IMR-90 (cell line): ENCODE results near the gene PLBD2.

Experiments used
- BHLHE40 ChIP-seq: fragments of 150-350 bp; IDR thresholded peaks from 2 replicates; pipeline ENCODE4 v1.6.1; 2016; ENCODE audit warnings: mild to moderate bottlenecking, low read depth, low read length
- CEBPB ChIP-seq: IDR thresholded peaks from 2 replicates; pipeline ENCODE4 v1.6.1; 2012; ENCODE audit warnings: low read depth, low read length, improper control_type of control experiment
- CHD1 ChIP-seq: IDR thresholded peaks from 2 replicates; pipeline ENCODE4 v1.6.1; 2012; ENCODE audit warnings: low read depth, low read length, improper control_type of control experiment
- MXI1 ChIP-seq: IDR thresholded peaks from 2 replicates; pipeline ENCODE4 v1.6.1; 2012; ENCODE audit warnings: low read depth, mild to moderate bottlenecking, low read length, moderate library complexity, borderline replicate concordance
- POLR2A ChIP-seq: IDR thresholded peaks from 2 replicates; pipeline ENCODE4 v1.6.1; 2012; ENCODE audit warnings: mild to moderate bottlenecking, low read depth, low read length
- RAD21 ChIP-seq: IDR thresholded peaks from 2 replicates; pipeline ENCODE4 v1.6.1; 2012; ENCODE audit warnings: low read length, improper control_type of control experiment
- RCOR1 ChIP-seq: IDR thresholded peaks from 2 replicates; pipeline ENCODE4 v1.6.1; 2012; ENCODE audit warnings: mild to moderate bottlenecking, low read length, improper control_type of control experiment; ENCODE audit not compliant: insufficient replicate concordance
- RFX5 ChIP-seq: IDR thresholded peaks from 2 replicates; pipeline ENCODE4 v1.8.0; 2012; ENCODE audit warnings: low read depth, mild to moderate bottlenecking, low read length, moderate library complexity
- SMC3 ChIP-seq: fragments of 150-350 bp; IDR thresholded peaks from 2 replicates; pipeline ENCODE4 v1.6.1; 2016; ENCODE audit warnings: low read depth, mild to moderate bottlenecking, antibody characterized with exemption, low read length, moderate library complexity
- TF ChIP-seq, protein P1 (sequence below): conservative IDR thresholded peaks from 2 replicates; pipeline ENCODE4 v1.5.1; 2012; ENCODE audit warnings: mild to moderate bottlenecking, low read depth, low read length, improper control_type of control experiment
- TF ChIP-seq, protein P2 (sequence below): fragments of 150-350 bp; IDR thresholded peaks from 2 replicates; pipeline ENCODE4 v1.6.1; 2016; ENCODE audit warnings: low read depth, mild to moderate bottlenecking, low read length, moderate library complexity, borderline replicate concordance

DNA sequence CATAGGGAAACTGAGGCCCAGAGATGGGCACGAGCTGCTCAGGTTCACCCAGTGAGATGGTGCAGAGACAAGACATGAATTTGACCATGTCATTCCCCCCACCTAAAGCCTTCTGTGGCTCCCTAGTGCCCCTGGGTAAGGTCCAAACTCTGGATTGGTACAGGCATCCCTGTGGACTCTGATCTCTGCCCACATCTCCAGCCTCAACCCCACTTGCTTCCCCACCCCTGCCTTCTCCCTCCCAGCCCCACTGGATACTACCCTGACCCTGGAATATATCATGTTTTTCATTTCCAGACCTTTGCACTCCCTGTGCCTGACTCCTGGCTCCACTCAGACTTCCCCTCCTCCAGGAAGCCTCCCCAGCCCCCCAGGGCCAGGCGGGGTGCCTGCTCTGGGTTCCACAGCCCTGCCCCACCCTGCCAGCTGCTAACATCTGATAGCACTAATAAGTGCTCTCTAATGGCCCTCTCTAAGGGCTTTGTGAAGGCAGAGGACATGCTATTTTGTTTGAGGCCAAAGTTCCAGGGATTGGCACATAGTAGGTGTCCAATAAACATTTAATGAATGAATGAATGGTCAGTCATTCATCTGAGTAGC is 62.7 kb downstream of the PLBD2 start:
- TF ChIP-seq, protein P1, sequence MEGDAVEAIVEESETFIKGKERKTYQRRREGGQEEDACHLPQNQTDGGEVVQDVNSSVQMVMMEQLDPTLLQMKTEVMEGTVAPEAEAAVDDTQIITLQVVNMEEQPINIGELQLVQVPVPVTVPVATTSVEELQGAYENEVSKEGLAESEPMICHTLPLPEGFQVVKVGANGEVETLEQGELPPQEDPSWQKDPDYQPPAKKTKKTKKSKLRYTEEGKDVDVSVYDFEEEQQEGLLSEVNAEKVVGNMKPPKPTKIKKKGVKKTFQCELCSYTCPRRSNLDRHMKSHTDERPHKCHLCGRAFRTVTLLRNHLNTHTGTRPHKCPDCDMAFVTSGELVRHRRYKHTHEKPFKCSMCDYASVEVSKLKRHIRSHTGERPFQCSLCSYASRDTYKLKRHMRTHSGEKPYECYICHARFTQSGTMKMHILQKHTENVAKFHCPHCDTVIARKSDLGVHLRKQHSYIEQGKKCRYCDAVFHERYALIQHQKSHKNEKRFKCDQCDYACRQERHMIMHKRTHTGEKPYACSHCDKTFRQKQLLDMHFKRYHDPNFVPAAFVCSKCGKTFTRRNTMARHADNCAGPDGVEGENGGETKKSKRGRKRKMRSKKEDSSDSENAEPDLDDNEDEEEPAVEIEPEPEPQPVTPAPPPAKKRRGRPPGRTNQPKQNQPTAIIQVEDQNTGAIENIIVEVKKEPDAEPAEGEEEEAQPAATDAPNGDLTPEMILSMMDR, result no peak
- no peak for TF ChIP-seq SMC3
- TF ChIP-seq RAD21, result no peak
- no peak for TF ChIP-seq CHD1
- no peak for TF ChIP-seq POLR2A
- TF ChIP-seq RFX5, result no peak
- TF ChIP-seq BHLHE40, result no peak
- TF ChIP-seq MXI1, result no peak
- no peak for TF ChIP-seq RCOR1
- no peak for TF ChIP-seq CEBPB
- TF ChIP-seq, protein P2, sequence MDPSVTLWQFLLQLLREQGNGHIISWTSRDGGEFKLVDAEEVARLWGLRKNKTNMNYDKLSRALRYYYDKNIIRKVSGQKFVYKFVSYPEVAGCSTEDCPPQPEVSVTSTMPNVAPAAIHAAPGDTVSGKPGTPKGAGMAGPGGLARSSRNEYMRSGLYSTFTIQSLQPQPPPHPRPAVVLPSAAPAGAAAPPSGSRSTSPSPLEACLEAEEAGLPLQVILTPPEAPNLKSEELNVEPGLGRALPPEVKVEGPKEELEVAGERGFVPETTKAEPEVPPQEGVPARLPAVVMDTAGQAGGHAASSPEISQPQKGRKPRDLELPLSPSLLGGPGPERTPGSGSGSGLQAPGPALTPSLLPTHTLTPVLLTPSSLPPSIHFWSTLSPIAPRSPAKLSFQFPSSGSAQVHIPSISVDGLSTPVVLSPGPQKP, result no peak
